ENCODE results near the gene SMG6.

SMG6 gene

DNA sequence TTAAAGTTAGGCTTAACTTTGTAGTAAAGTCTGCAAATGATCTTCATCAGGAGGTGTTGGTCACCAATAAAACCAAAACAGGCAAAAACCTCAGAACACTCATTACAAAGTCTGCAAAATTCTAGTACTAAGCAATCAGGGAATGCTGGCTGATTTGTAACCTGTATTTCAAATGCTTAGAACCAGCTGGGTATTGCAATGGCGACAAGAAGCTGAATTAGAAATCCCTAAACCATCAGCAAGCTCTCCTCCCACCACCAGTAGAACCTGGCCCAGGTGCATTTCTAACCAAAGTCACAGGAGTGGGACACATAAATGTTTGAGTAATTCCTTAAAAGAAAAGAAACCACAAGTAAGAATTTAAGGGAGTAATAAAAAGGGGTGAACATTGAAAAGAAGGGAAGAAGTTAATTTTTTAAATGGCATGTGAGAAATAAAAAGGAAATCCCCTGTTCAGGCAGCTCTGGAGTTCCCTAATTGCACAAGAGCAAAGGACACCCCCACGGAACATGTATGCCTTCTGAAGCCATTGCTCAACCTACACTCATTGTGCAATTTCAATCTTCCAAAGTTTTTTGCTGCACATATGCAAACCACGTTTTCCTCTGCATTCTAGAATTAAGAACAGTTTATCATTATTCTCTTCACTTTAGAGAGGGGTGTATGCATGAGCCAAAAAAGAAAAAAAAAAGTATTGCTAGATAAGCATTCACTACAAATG lies 145.8 kb downstream of the SMG6 start:
- TF ChIP-seq, protein P1, sequence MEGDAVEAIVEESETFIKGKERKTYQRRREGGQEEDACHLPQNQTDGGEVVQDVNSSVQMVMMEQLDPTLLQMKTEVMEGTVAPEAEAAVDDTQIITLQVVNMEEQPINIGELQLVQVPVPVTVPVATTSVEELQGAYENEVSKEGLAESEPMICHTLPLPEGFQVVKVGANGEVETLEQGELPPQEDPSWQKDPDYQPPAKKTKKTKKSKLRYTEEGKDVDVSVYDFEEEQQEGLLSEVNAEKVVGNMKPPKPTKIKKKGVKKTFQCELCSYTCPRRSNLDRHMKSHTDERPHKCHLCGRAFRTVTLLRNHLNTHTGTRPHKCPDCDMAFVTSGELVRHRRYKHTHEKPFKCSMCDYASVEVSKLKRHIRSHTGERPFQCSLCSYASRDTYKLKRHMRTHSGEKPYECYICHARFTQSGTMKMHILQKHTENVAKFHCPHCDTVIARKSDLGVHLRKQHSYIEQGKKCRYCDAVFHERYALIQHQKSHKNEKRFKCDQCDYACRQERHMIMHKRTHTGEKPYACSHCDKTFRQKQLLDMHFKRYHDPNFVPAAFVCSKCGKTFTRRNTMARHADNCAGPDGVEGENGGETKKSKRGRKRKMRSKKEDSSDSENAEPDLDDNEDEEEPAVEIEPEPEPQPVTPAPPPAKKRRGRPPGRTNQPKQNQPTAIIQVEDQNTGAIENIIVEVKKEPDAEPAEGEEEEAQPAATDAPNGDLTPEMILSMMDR (IDR thresholded peaks at IDR 0.05; ENCODE audit: borderline replicate concordance, control extremely low read depth, extremely low read depth, insufficient read depth, missing control alignments): no peak
- in situ Hi-C loops (cut with MboI; ENCODE audit: low sequenced_read_pairs, unreplicated experiment): no loop called here
- DNase-seq (ENCODE audit: low spot score): no peak

DNA sequence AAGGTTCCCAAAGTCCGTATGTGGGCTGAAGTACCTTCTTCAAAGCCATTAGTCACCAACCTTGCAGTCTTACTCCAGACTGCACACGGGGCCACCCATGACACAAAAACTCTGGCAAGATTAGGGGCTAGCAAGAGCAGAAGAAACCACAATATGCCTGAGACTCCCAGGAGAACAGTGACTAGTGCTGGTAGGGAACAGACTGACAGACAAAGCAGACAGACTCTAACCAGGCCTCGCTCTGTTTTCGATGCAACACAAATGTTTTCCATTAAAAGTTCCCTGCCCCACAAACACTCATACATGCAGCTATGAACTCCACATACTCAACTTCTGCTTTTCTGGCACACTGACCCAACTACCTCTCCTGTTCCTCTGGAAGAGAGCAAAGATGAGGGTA lies 146.5 kb downstream of the SMG6 start:
- in situ Hi-C loops (cut with MboI; ENCODE audit: low sequenced_read_pairs, unreplicated experiment): no loop called here
- DNase-seq (ENCODE audit: low spot score): no peak
- TF ChIP-seq, protein P1 (IDR thresholded peaks at IDR 0.05; ENCODE audit: borderline replicate concordance, control extremely low read depth, extremely low read depth, insufficient read depth, missing control alignments): no peak

DNA sequence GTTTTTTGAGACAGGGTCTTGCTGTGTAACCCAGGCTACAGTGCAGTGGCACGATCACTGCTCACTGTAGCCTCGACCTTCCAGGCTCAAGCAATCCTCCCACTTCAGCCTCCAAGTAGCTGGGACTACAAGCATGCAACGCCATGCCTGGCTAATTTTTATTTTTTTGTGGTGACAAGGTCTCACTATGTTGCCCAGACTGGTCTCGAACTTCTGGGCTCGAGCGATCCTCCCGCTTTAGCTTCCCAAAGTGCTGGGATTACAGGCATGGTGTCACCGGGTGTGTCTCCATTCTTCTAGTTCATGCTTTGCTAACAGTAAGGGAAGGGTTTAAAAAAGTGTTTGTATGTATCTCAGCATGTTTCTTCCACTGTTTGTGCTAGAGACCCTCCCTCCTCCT lies 146.9 kb downstream of the SMG6 start:
- in situ Hi-C loops (cut with MboI; ENCODE audit: low sequenced_read_pairs, unreplicated experiment): no loop called here
- DNase-seq (ENCODE audit: low spot score): no peak
- TF ChIP-seq, protein P1 (IDR thresholded peaks at IDR 0.05; ENCODE audit: borderline replicate concordance, control extremely low read depth, extremely low read depth, insufficient read depth, missing control alignments): no peak

DNA sequence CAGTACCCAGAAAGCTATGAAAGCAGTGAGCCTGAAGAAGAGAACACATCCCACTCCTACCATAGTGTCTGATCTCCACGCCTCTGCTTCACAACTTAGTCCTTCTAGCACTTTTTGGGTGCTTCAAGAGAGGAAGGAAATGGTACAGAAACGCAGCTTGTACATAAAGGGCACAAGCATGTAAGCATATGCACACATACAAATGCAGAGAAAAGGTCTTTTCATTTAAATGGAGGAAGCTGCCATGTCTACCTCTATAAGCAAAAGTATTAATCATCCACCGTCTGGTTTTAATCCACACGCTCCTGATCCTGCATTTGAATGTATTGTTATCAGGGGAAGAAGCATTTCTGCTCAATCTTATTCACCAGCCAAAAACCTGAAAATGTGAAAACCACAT lies 148.0 kb downstream of the SMG6 start:
- TF ChIP-seq, protein P1 (IDR thresholded peaks at IDR 0.05; ENCODE audit: borderline replicate concordance, control extremely low read depth, extremely low read depth, insufficient read depth, missing control alignments): no peak
- DNase-seq (ENCODE audit: low spot score): no peak
- in situ Hi-C loops (cut with MboI; ENCODE audit: low sequenced_read_pairs, unreplicated experiment): no loop called here

DNA sequence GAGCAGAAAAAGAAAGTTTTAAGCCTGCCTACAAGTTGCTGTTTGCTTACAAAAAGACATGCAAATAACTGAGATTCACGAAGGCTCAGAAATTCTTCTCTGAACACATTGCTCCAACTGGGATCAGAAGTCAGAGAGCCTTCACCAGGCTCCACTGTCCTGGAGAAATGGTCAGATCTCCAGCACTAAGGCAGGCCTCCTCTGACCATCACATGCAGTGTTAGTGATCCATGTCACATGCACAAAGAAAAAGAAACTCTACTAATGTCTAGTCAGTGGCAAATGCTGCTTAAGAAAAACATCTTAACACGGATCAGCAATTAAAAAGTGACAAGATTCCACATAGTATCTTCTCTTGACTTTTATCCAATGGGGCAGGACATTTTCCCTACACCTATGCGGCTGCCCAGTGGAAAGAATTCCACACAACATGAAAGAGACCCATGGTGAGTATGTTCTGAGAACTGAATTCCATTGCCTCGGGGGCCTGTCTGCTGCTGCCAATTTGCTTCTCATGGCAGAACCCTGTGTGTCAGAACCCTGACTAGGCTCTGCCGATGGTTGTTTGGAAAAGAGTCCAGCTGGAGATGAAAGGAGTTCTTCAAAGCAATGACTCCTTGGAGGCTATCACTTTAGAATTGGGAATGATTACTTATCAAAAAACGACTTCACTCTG lies 152.1 kb downstream of the SMG6 start:
- no peak for DNase-seq (ENCODE audit: low spot score)
- in situ Hi-C loops (cut with MboI; ENCODE audit: low sequenced_read_pairs, unreplicated experiment): no loop called here
- TF ChIP-seq, protein P1 (IDR thresholded peaks at IDR 0.05; ENCODE audit: borderline replicate concordance, control extremely low read depth, extremely low read depth, insufficient read depth, missing control alignments): no peak

DNA sequence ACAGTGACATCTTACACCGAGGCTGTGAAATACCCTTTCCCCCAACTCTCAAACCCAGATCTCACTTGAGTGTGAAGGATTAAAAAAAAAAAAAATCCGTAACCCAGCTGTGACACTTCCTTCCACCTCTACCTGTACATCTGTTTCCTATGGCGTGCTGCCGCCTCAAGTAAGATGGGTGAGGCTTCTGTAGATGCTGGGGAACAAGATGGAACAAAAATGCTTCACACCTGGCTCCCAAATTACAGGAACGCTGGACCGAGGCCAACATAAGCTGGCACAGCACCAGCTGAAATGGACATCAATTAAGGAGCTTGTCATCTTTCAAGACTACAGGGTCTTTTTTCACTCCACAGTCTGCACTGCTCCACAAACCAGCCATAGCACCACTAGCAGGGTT lies 152.8 kb downstream of the SMG6 start:
- TF ChIP-seq, protein P1 (IDR thresholded peaks at IDR 0.05; ENCODE audit: borderline replicate concordance, control extremely low read depth, extremely low read depth, insufficient read depth, missing control alignments): no peak
- DNase-seq (ENCODE audit: low spot score): no peak
- in situ Hi-C loops (cut with MboI; ENCODE audit: low sequenced_read_pairs, unreplicated experiment): no loop called here

All from GM13976 (cell line).